Lower leg skin (tissue), 4 donors: ENCODE measurements around the gene CCR5. TPM values are rescaled to one million over a fixed set of nuclear protein-coding genes. Genes with fewer than 3 reads are reported as not detected.
"Not testable (repeated sequence)": the region's sequence is repeated elsewhere in the genome, so short reads cannot be mapped to it uniquely, and the experiment has no call there.

Experiments
- DNase-seq, 2 donors: peaks; one replicate each; pipeline ENCODE4 v3.0.0-alpha.2; 2019; ENCODE audit warnings: low spot score in 2 of 2
- H3K4me3 ChIP-seq: fragments of 200-600 bp; sonication (generic); 2 replicates; pipeline ENCODE4 v1.5.1; 2017; ENCODE audit warnings: mild to moderate bottlenecking, low read depth; ENCODE audit not compliant: poor library complexity, severe bottlenecking
- POLR2A ChIP-seq, 2 donors: fragments of 450-650 bp; IDR thresholded peaks; one replicate each; pipeline ENCODE4 v1.6.1; 2016 to 2017; ENCODE audit warnings: antibody characterized with exemption in 2 of 2, mild to moderate bottlenecking in 1 of 2, moderate library complexity in 1 of 2
- WGBS, 2 donors: methylation state at CpG; one replicate each; pipeline ENCODE4 v1.1.5; 2018; 5-methylcytosine and 5-hydroxymethylcytosine counted together
- intact Hi-C: fragments of 100-400 bp; cut with DNase I; formaldehyde crosslinking; loops from one replicate; pipeline ENCODE4 v1.15.0; 2023; ENCODE audit warnings: low total_unique reads
- total RNA-seq, 4 donors: library from RNA; depleted of rRNA; stranded (reverse); fragments of >200 nt; gene quantifications; one replicate each; pipeline ENCODE4 v1.1.0, GENCODE V29; 2016
- TF ChIP-seq, protein P1 (sequence below), 3 donors: fragments of 450-650 bp; IDR thresholded peaks; one replicate each; pipeline ENCODE4 v1.5.1; 2016; ENCODE audit warnings: antibody characterized with exemption in 3 of 3, mild to moderate bottlenecking in 3 of 3, moderate library complexity in 2 of 3

CCR5 gene
- total RNA-seq, 4 donors from 2014 or later: 0.16 to 0.55 (median 0.20) TPM; not detected in 1

GRCh38 chr3:46400846-46401245, 30.1 kb downstream of the CCR5 start:
- no peak overlapping the region for H3K4me3 ChIP-seq
- no peak for DNase-seq
- TF ChIP-seq POLR2A (IDR thresholded peaks at IDR 0.05): no peak
- 88 to 91% methylated on average over 5 of the region's 5 CpGs for WGBS, 2 donors
- intact Hi-C loops: no loop called here

DNA sequence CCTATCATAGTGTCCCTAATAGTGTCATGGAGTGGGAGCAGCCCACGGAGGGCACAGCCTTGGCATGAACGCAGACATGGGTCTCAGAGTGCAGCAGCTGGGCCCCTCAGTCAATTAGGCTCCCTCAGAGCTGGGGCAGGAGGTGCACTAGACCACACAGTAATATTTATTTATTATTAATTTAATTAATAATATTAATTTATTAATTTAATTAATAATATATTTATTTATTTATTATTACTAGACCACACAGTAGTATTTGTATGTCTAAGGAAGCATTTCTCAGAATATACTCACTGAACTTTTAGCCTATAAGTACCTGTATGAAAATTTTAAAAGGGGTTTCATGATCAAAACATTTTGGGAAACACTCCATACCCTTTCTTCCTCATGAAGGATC, 30.8 kb downstream of the CCR5 start:
- DNase-seq: no peak
- H3K4me3 ChIP-seq: no peak overlapping the region
- 95% methylated on average over 2 of the region's 2 CpGs for WGBS, 2 donors
- TF ChIP-seq POLR2A (IDR thresholded peaks at IDR 0.05): no peak
- TF ChIP-seq, protein P1, sequence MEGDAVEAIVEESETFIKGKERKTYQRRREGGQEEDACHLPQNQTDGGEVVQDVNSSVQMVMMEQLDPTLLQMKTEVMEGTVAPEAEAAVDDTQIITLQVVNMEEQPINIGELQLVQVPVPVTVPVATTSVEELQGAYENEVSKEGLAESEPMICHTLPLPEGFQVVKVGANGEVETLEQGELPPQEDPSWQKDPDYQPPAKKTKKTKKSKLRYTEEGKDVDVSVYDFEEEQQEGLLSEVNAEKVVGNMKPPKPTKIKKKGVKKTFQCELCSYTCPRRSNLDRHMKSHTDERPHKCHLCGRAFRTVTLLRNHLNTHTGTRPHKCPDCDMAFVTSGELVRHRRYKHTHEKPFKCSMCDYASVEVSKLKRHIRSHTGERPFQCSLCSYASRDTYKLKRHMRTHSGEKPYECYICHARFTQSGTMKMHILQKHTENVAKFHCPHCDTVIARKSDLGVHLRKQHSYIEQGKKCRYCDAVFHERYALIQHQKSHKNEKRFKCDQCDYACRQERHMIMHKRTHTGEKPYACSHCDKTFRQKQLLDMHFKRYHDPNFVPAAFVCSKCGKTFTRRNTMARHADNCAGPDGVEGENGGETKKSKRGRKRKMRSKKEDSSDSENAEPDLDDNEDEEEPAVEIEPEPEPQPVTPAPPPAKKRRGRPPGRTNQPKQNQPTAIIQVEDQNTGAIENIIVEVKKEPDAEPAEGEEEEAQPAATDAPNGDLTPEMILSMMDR (IDR thresholded peaks at IDR 0.05): no peak
- intact Hi-C loops: no loop called here

DNA sequence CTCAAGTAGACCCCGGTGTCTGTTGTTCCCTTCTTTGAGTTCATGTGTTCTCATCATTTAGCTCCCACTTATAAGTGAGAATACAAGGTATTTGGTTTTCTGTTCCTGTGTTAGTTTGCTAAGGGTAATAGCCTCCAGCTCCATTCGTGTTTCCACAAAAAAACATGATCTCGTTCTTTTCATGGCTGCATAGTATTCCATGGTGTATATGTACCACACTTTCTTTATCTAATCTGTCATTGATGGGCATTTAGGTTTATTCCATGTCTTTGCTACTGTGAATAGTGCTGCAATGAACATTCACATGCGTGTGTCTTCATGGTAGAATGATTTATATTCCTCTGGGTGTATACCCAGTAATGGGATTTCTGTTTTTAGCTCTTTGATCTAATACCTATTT, 32.2 kb downstream of the CCR5 start:
- H3K4me3 ChIP-seq, DNase-seq, intact Hi-C loops: not testable (repeated sequence)
- WGBS, 2 donors: 86 to 90% methylated on average over 4 of the region's 4 CpGs

DNA sequence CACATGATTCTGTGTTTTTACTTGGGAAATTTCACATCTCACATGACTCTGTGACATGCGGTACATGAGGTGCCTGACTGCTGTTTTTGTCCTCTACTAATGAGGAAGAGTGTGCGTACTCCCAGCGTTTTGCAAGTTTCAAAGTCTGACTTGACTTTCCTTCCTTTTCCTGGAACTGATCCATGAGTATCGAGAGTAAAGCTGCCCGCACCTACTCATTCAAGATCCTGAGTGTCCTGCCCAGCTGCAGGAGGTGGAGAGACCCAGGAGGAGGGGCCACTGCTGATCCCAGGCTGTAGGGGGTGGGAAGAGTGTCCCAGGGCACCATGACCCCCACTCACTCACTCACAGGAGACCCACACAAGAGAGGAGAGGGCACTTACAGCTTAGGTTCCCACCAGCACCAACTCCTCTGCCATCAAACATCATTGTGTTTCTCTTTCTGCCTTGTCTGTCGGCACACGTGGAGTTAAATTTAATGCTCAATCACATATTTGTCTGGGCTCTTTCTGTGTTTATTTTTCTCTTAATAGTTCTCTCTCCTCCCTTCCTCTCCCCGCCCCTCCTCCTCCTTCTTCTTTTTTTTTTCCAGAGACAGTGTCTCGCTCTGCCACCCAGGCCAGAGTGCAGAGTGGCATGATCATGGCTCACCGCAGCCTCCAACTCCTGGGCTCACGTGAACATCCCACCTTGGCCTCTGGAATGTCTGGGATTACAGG, 34.7 kb downstream of the CCR5 start:
- H3K4me3 ChIP-seq: no peak overlapping the region
- intact Hi-C loops: no loop called here
- TF ChIP-seq, protein P1 (IDR thresholded peaks at IDR 0.05): no peak
- no peak for TF ChIP-seq POLR2A (IDR thresholded peaks at IDR 0.05)
- peak in 1 of 2 donors; percentile 36 for DNase-seq
- WGBS, 2 donors: 46 to 61% methylated on average over 11 of the region's 11 CpGs

DNA sequence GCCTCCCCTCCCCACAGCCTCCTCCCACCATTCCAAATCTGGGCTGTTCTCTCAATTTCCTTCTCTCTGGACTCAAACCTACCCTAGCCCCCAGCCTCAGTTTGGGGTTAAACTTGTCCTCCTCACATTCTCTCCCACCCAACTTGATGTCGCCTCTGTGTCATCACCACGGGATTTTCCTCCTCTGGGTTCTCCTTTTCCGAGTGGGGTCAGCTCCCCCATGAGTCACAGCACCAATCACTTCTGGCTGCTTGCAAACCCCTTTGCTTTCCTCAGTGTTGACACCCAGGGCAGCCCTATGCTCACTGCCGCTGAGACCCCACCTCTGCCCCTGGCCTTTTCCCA, 35.7 kb downstream of the CCR5 start:
- no peak overlapping the region for H3K4me3 ChIP-seq
- DNase-seq: no peak
- no peak for TF ChIP-seq POLR2A (IDR thresholded peaks at IDR 0.05)
- TF ChIP-seq, protein P1 (IDR thresholded peaks at IDR 0.05): no peak
- intact Hi-C loops: no loop called here
- WGBS, 2 donors: 63 to 68% methylated on average over 4 of the region's 4 CpGs

DNA sequence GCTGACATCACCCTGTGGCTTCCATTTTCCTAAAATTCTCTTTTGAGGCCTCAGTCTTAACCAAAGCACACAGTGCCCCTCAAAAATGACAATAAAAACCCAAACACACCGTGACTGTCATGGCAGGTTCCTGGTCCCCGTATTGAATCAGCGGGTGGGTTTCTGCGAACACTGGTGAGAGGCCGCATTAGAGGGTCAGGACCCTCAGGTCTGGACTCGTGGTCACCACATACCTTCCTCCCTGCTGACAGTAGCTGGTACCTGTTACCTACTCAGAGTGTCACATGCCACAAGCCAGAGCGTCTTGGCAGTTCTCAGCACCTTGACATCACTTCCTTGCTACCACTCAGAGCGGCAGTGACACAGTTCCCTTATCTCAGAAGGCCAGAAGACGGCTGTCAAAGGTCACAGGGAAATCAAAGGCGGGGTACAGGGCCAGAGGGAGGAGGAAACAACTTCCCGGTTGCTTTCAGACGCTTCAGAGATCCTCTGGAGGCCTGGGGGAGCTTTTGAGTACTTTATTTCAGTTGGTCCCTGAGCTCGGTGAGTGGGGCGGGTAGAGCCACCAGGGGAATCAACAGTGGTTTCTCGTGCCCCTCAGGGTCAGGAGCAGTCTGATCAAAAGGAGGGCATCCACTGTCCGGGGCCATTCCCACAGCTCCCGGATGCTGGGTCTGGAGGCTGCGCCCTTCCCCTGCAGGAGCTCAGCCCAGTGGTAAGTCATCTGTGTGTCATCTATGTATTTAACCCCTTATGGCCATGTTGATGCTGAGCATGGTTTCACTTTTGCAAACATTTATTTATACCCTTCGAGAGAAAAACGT, 36.3 kb downstream of the CCR5 start, which contains the start of the genes CCR5AS and CCRL2:
Gene CCR5AS (minus strand): TSS at position 279 of the 824 bp plus-strand sequence.
Gene CCRL2 (plus strand): TSS at position 472 of the 824 bp plus-strand sequence. CDS start 821 bp downstream, outside the sequence.
- no peak for TF ChIP-seq POLR2A (IDR thresholded peaks at IDR 0.05)
- TF ChIP-seq, protein P1 (IDR thresholded peaks at IDR 0.05): no peak
- H3K4me3 ChIP-seq: no peak within 1 kb of the TSS

More for the DNA sequence above, 36.3 kb downstream of the CCR5 start, which contains the start of the genes CCR5AS and CCRL2:
- 53 to 64% methylated on average over 20 of the region's 20 CpGs for WGBS, 2 donors
- peak; percentile 51 to 88 for DNase-seq
- intact Hi-C loops: no loop called here
